Mucosa of stomach (tissue), 1 donor: ENCODE measurements around the gene TDRD10.

Experiments
- H3K27me3 ChIP-seq: one replicate; pipeline ENCODE4 v1.7.0; 2013; ENCODE audit warnings: mild to moderate bottlenecking, low read length; ENCODE audit not compliant: control insufficient read depth, insufficient read depth
- H3K36me3 ChIP-seq: one replicate; pipeline ENCODE4 v1.7.0; 2013; ENCODE audit warnings: low read length; ENCODE audit not compliant: control insufficient read depth, insufficient read depth
- H3K4me1 ChIP-seq: one replicate; pipeline ENCODE4 v1.7.0; 2013; ENCODE audit warnings: mild to moderate bottlenecking, low read length; ENCODE audit not compliant: control insufficient read depth, insufficient read depth
- H3K4me3 ChIP-seq: one replicate; pipeline ENCODE4 v1.7.0; 2013; ENCODE audit warnings: low read length
- H3K9ac ChIP-seq: one replicate; pipeline ENCODE4 v1.7.0; 2013; ENCODE audit warnings: mild to moderate bottlenecking, low read length, moderate library complexity
- H3K9me3 ChIP-seq: one replicate; pipeline ENCODE4 v1.7.0; 2013; ENCODE audit warnings: mild to moderate bottlenecking, low read length, moderate library complexity; ENCODE audit not compliant: control insufficient read depth
- donor health status: Pancreatic carcinoma.

TDRD10 gene

DNA sequence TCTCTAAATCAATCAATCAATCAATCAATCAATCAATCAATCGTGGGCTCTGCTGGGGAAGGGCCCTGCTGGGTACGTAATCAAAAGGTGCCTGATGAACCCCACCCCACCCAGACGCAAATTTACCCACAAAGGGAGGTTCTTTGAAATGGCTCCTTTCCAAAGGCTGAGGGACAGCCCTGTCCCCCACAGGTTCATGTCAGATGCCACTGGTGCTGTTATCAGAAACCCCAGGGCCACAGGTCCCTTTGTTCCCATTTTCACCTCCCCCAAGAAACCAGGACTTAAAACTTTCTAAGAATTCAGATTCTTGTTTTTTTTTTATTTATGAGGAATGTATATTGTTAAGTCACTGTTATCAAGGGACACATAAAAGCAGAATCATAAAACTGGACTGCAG lies 79.7 kb downstream of the TDRD10 start:
- peaks cover 34% of the 10 kb centered on the region for H3K36me3 ChIP-seq
- H3K4me1 ChIP-seq: no peaks in the 10 kb centered on the region
- no peak overlapping the region for H3K9ac ChIP-seq

DNA sequence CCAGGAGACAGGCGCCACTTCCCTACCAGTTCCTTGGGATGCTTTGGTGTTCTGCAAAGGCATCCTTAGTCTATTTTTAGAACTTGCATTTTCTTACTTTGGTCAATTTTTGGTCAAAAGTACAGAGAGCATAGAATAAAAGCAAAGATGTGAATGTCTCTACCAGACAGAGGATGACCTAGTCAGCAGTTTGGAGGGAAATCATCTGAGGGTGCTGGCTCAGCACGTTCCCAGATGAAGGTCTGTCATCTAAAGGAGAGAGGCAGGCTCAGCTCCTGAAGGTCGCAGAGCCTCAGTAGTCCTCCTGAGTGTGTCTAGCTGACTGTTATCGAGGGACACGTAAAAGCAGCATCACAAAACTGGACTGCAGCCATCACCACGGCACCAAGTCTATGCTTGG lies 80.9 kb downstream of the TDRD10 start:
- Histone ChIP-seq H3K9me3 (no peaks in the 10 kb centered on the region), H3K4me3 (no peak overlapping the region), H3K36me3 (peaks cover 40% of the 10 kb centered on the region), H3K27me3 (no peaks in the 10 kb centered on the region), H3K4me1 (no peaks in the 10 kb centered on the region), H3K9ac (no peak overlapping the region)

More for the DNA sequence above, 79.7 kb downstream of the TDRD10 start:
- Histone ChIP-seq H3K9me3 (no peaks in the 10 kb centered on the region), H3K4me3 (no peak overlapping the region), H3K27me3 (no peaks in the 10 kb centered on the region)

GRCh38 chr1:154583773-154584172 lies 81.8 kb downstream of the TDRD10 start:
- Histone ChIP-seq H3K9ac (no peak overlapping the region), H3K27me3 (no peaks in the 10 kb centered on the region), H3K9me3 (no peaks in the 10 kb centered on the region), H3K36me3 (peaks cover 49% of the 10 kb centered on the region), H3K4me3 (no peak overlapping the region), H3K4me1 (no peaks in the 10 kb centered on the region)

- Histone ChIP-seq H3K9me3 (no peaks in the 10 kb centered on the region), H3K4me3 (no peak overlapping the region), H3K27me3 (no peaks in the 10 kb centered on the region), H3K9ac (no peak overlapping the region), H3K36me3 (peaks cover 54% of the 10 kb centered on the region), H3K4me1 (no peaks in the 10 kb centered on the region)
These were observed 82.4 kb downstream of the TDRD10 start for GRCh38 chr1:154584267-154584994.

DNA sequence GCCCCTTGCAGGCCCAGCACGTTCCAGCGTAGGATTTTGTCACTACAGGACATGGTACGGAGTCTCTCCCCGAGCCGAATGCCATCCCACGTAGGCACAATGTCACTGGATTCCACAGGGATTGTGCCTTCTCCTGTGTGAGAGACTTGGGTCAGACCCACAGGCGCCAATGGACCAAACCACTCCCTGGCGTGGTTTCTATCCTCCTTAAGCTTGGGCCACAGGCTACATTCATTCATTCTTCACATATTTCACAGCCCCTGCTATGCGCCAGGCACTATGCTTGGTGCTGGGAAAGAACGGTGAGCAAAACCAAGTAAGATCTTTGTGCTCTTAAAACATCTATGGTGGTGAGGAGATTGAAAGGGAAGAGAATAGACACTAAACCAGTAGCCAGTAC lies 84.2 kb downstream of the TDRD10 start:
- Histone ChIP-seq H3K9me3 (no peaks in the 10 kb centered on the region), H3K36me3 (peaks cover 63% of the 10 kb centered on the region), H3K4me1 (no peaks in the 10 kb centered on the region), H3K4me3 (no peak overlapping the region), H3K27me3 (no peaks in the 10 kb centered on the region), H3K9ac (no peak overlapping the region)

- Histone ChIP-seq H3K27me3 (no peaks in the 10 kb centered on the region), H3K9ac (no peak overlapping the region), H3K4me3 (no peak overlapping the region), H3K9me3 (no peaks in the 10 kb centered on the region), H3K4me1 (no peaks in the 10 kb centered on the region), H3K36me3 (peaks cover 63% of the 10 kb centered on the region)
These were observed 84.6 kb downstream of the TDRD10 start for GRCh38 chr1:154586641-154587040.

DNA sequence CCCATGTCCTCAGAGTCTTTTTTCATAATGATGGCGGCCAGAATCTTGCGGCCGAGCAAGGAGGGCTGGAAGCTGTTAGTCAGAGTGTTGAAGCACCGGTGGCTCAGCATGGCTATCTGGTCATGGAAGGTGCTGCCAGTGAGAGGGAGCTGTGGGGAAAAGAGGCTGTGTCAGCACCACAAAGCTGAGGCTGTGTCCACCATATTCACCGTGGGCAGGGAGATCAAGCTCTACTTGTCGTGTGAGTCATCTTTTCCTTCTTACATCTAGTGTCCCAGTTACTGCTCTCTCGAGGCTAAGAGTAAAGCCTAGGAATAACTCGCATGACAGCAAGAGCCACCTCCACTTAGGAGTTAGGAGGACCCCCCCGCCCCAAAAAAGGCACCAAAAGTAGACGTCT lies 87.8 kb downstream of the TDRD10 start:
- peaks cover 55% of the 10 kb centered on the region for H3K36me3 ChIP-seq
- H3K4me1 ChIP-seq: no peaks in the 10 kb centered on the region
- no peak overlapping the region for H3K9ac ChIP-seq
- no peak overlapping the region for H3K4me3 ChIP-seq
- H3K9me3 ChIP-seq: no peaks in the 10 kb centered on the region
- no peaks in the 10 kb centered on the region for H3K27me3 ChIP-seq

DNA sequence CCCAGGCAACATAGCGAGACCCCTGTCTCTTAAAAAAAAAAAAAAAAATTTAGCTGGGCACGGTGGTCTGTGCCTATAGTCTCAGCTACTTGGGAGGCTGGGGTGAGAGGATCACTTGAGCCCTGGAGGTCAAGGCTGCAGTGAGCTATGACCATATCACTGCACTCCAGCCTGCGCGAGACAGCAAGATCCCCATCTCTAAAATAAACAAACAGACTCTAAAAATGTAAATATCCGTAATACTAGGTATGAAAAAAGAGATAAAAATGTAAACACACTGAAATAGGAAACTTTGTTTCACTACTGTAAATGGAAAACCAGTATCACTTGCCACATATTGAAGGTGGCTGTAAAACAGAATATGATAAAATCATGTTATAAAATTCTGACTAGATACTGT lies 88.7 kb downstream of the TDRD10 start:
- no peak overlapping the region for H3K9ac ChIP-seq
- no peak overlapping the region for H3K4me3 ChIP-seq
- no peaks in the 10 kb centered on the region for H3K4me1 ChIP-seq
- no peaks in the 10 kb centered on the region for H3K27me3 ChIP-seq
- peaks cover 51% of the 10 kb centered on the region for H3K36me3 ChIP-seq
- H3K9me3 ChIP-seq: no peaks in the 10 kb centered on the region

- Histone ChIP-seq H3K9ac (no peak overlapping the region), H3K36me3 (peaks cover 49% of the 10 kb centered on the region), H3K27me3 (no peaks in the 10 kb centered on the region), H3K4me3 (no peak overlapping the region), H3K4me1 (no peaks in the 10 kb centered on the region), H3K9me3 (no peaks in the 10 kb centered on the region)
These were observed 89.2 kb downstream of the TDRD10 start for GRCh38 chr1:154591206-154591605.

- Histone ChIP-seq H3K27me3 (no peaks in the 10 kb centered on the region), H3K4me3 (no peak overlapping the region), H3K9me3 (no peaks in the 10 kb centered on the region), H3K36me3 (peaks cover 50% of the 10 kb centered on the region), H3K9ac (no peak overlapping the region), H3K4me1 (no peaks in the 10 kb centered on the region)
These were observed 91.4 kb downstream of the TDRD10 start for GRCh38 chr1:154593390-154593789.

DNA sequence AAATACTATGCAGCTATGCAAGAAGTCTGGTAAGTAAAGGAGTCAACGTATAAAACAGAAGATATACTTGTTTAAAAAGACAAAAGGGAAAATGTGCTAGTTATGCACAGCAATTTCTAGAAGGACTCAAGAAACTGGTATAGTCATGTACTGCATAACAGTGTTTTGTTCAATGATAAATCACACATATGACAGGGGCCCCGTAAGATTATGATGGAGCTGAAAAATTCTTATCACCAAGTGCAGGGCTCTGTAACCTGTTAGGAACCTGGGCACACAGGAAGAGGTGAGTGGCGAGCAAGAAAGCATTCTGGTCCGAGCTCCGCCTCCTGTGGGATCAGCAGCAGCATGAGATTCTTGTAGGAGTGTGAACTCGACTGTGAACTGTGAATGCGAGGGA lies 92.8 kb downstream of the TDRD10 start:
- H3K27me3 ChIP-seq: no peaks in the 10 kb centered on the region
- H3K9me3 ChIP-seq: no peaks in the 10 kb centered on the region
- H3K9ac ChIP-seq: no peak overlapping the region
- H3K36me3 ChIP-seq: peaks cover 38% of the 10 kb centered on the region
- no peak overlapping the region for H3K4me3 ChIP-seq
- H3K4me1 ChIP-seq: no peaks in the 10 kb centered on the region

- Histone ChIP-seq H3K27me3 (no peaks in the 10 kb centered on the region), H3K4me1 (no peaks in the 10 kb centered on the region), H3K9ac (no peak overlapping the region), H3K9me3 (no peaks in the 10 kb centered on the region), H3K4me3 (no peak overlapping the region), H3K36me3 (peaks cover 32% of the 10 kb centered on the region)
These were observed 93.6 kb downstream of the TDRD10 start for GRCh38 chr1:154595621-154596020.
